GM23338 (cell line): ENCODE data around the gene HTT. TPM values are rescaled to one million over a fixed set of nuclear protein-coding genes. Genes with fewer than 3 reads are reported as not detected.

Experiments
- ATAC-seq: fragments of 200-7000 bp; cut with Tn5 transposase; 3 replicates; pipeline ENCODE4 v1.9.1; 2020
- DNase-seq: peaks from one replicate; pipeline ENCODE4 v3.0.0-alpha.2; 2015; ENCODE audit warnings: low spot score
- H2AFZ ChIP-seq: fragments of 200-600 bp; sonication (generic); 2 replicates; pipeline ENCODE4 v1.8.0; 2016; ENCODE audit warnings: antibody characterized with exemption, mild to moderate bottlenecking, moderate library complexity
- H3F3A ChIP-seq: fragments of 200-600 bp; sonication (generic); replicated peaks from 2 replicates; pipeline ENCODE4 v1.8.0; 2017; ENCODE audit warnings: antibody characterized with exemption, mixed run types, low read depth
- H3K27ac ChIP-seq: fragments of 200-600 bp; sonication (generic); 2 replicates; pipeline ENCODE4 v1.6.1; 2016; ENCODE audit warnings: low read depth
- H3K27me3 ChIP-seq: fragments of 200-600 bp; sonication (generic); 2 replicates; pipeline ENCODE4 v1.8.0; 2016; ENCODE audit warnings: mild to moderate bottlenecking, mixed run types, moderate library complexity; ENCODE audit not compliant: insufficient read depth
- H3K36me3 ChIP-seq: fragments of 200-600 bp; sonication (generic); 2 replicates; pipeline ENCODE4 v1.8.0; 2016; ENCODE audit warnings: mild to moderate bottlenecking; ENCODE audit not compliant: insufficient read depth
- H3K4me1 ChIP-seq: fragments of 200-600 bp; sonication (generic); 2 replicates; pipeline ENCODE4 v1.8.0; 2016; ENCODE audit warnings: mild to moderate bottlenecking, moderate library complexity; ENCODE audit not compliant: insufficient read depth
- H3K4me2 ChIP-seq: fragments of 200-600 bp; sonication (generic); 2 replicates; pipeline ENCODE4 v1.7.1; 2017; ENCODE audit warnings: mixed run types
- H3K4me3 ChIP-seq: fragments of 200-600 bp; sonication (generic); 2 replicates; pipeline ENCODE4 v1.6.1; 2016; ENCODE audit warnings: mixed run types
- H3K79me2 ChIP-seq: fragments of 200-600 bp; sonication (generic); replicated peaks from 2 replicates; pipeline ENCODE4 v1.8.0; 2017; ENCODE audit warnings: mild to moderate bottlenecking; ENCODE audit not compliant: insufficient read depth
- H3K9me2 ChIP-seq: fragments of 200-600 bp; sonication (generic); 2 replicates; pipeline ENCODE4 v1.8.0; 2017; ENCODE audit not compliant: insufficient read depth
- H4K20me1 ChIP-seq: fragments of 200-600 bp; sonication (generic); replicated peaks from 2 replicates; pipeline ENCODE4 v1.8.0; 2017; ENCODE audit warnings: mild to moderate bottlenecking; ENCODE audit not compliant: insufficient read depth
- H3K27ac Mint-ChIP-seq: 2 replicates; pipeline ENCODE4 v1.8.0; 2020; ENCODE audit warnings: inconsistent platforms, mild to moderate bottlenecking, moderate library complexity, mixed read lengths
- H3K27me3 Mint-ChIP-seq: 3 replicates; pipeline ENCODE4 v1.8.0; 2022; ENCODE audit warnings: low read depth, mild to moderate bottlenecking, moderate library complexity, mixed read lengths, inconsistent platforms; ENCODE audit not compliant: insufficient read depth, poor library complexity
- H3K36me3 Mint-ChIP-seq: 3 replicates; pipeline ENCODE4 v1.8.0; 2021; ENCODE audit warnings: low read depth, mild to moderate bottlenecking, inconsistent platforms, moderate library complexity, mixed read lengths
- H3K4me1 Mint-ChIP-seq: 3 replicates; pipeline ENCODE4 v1.8.0; 2020; ENCODE audit warnings: mild to moderate bottlenecking, inconsistent platforms, mixed read lengths
- H3K4me3 Mint-ChIP-seq: 3 replicates; pipeline ENCODE4 v1.8.0; 2021; ENCODE audit warnings: moderate library complexity, mild to moderate bottlenecking, inconsistent platforms, mixed read lengths
- H3K9me3 Mint-ChIP-seq: 3 replicates; pipeline ENCODE4 v1.8.0; 2020; ENCODE audit warnings: moderate library complexity, mild to moderate bottlenecking, inconsistent platforms, mixed read lengths
- CREB1 ChIP-seq: fragments of 250-450 bp; sonication (Bioruptor Pico); IDR thresholded peaks from 2 replicates; pipeline ENCODE4 v1.5.0; 2020; ENCODE audit warnings: low read depth, mild to moderate bottlenecking, moderate library complexity
- CTCF ChIP-seq, 2 experiments: fragments of 200-600 bp in 1 of 2; sonication (generic) in 1 of 2; conservative IDR thresholded peaks; 2 replicates each; pipeline versions ENCODE4 v1.5.1 to v1.6.1; 2016 to 2017; ENCODE audit warnings: antibody characterized with exemption in 2 of 2, low read depth in 2 of 2, mild to moderate bottlenecking in 2 of 2, moderate library complexity in 1 of 2
- EZH2 ChIP-seq: fragments of 200-600 bp; sonication (generic); IDR thresholded peaks from one replicate; pipeline ENCODE4 v1.8.0; 2017; ENCODE audit warnings: antibody characterized with exemption, mild to moderate bottlenecking, low read depth; ENCODE audit not compliant: unreplicated experiment
- EZH2phosphoT487 ChIP-seq: fragments of 200-600 bp; sonication (generic); IDR thresholded peaks from one replicate; pipeline ENCODE4 v1.8.1; 2018; ENCODE audit warnings: antibody characterized with exemption; ENCODE audit not compliant: unreplicated experiment
- NANOG ChIP-seq: IDR thresholded peaks from 2 replicates; pipeline ENCODE4 v1.6.1; 2016; ENCODE audit warnings: antibody characterized with exemption, borderline replicate concordance
- REST ChIP-seq: IDR thresholded peaks from one replicate; pipeline ENCODE4 v1.6.1; 2018; ENCODE audit warnings: antibody characterized with exemption; ENCODE audit not compliant: unreplicated experiment
- STAT1 ChIP-seq: IDR thresholded peaks from one replicate; pipeline ENCODE4 v1.6.1; 2016; ENCODE audit warnings: antibody characterized with exemption; ENCODE audit not compliant: unreplicated experiment
- ZNF331 ChIP-seq: fragments of 250-450 bp; sonication (Bioruptor Pico); IDR thresholded peaks from 2 replicates; pipeline ENCODE4 v1.5.0; 2020; ENCODE audit warnings: low read depth, mild to moderate bottlenecking, moderate library complexity
- ZNF462 ChIP-seq: fragments of 250-450 bp; sonication (Bioruptor Pico); IDR thresholded peaks from 2 replicates; pipeline ENCODE4 v1.5.0; 2020; ENCODE audit warnings: mild to moderate bottlenecking, moderate library complexity
- polyA plus RNA-seq: library from polyadenylated mRNA; unstranded; fragments of >200 nt; fragmentation: Nextera tagmentation; extraction: Ambion mirVana; gene quantifications from 2 replicates; pipeline ENCODE4 v1.2.1, GENCODE V29; 2016
- total RNA-seq: library from RNA; depleted of rRNA; stranded (reverse); fragments of >200 nt; shearing (Covaris generic); gene quantifications from 2 replicates; pipeline ENCODE4 v1.2.3, GENCODE V29; 2014

The HTT gene
- total and polyA plus RNA-seq, 2 experiments from 2014 or later: 26.6 to 67.7 TPM

GRCh38 chr4:3252831-3253641 is 178.6 kb downstream of the HTT start:
- Histone ChIP-seq H4K20me1 (no peaks in the 10 kb centered on the region), H3K4me3 (no peak overlapping the region), H3K27me3 (no peaks in the 10 kb centered on the region), H3K79me2 (no peaks in the 10 kb centered on the region), H3K4me2 (no peak overlapping the region), H3K4me1 (no peaks in the 10 kb centered on the region), H3K9me2 (no peaks in the 10 kb centered on the region), H3K27ac (no peak overlapping the region), H3K36me3 (no peaks in the 10 kb centered on the region), H2AFZ (no peak overlapping the region), H3F3A (no peaks in the 10 kb centered on the region)
- Mint-ChIP-seq H3K27ac (no peak overlapping the region), H3K27me3 (peaks cover 4% of the 10 kb centered on the region), H3K4me3 (no peak overlapping the region), H3K36me3 (no peaks in the 10 kb centered on the region; the same call in 2 of the 3 replicates), H3K9me3 (no peaks in the 10 kb centered on the region; the same call in 2 of the 3 replicates), H3K4me1 (peaks cover 6% of the 10 kb centered on the region; the same call in 2 of the 3 replicates)
- ATAC-seq: no peak
- no peak for TF ChIP-seq CREB1
- TF ChIP-seq ZNF462 (CRISPR knock-in tag): no peak
- DNase-seq: no peak

- Histone ChIP-seq H3K4me3 (no peak overlapping the region), H3K79me2 (no peaks in the 10 kb centered on the region), H3K4me2 (no peak overlapping the region), H3K9me2 (no peaks in the 10 kb centered on the region), H3K36me3 (no peaks in the 10 kb centered on the region), H2AFZ (no peak overlapping the region), H3F3A (no peaks in the 10 kb centered on the region), H3K4me1 (no peaks in the 10 kb centered on the region), H3K27ac (no peak overlapping the region), H3K27me3 (no peaks in the 10 kb centered on the region), H4K20me1 (no peaks in the 10 kb centered on the region)
- Mint-ChIP-seq H3K27me3 (peaks cover 4% of the 10 kb centered on the region), H3K9me3 (no peaks in the 10 kb centered on the region; the same call in 2 of the 3 replicates), H3K4me1 (peaks cover 6% of the 10 kb centered on the region), H3K4me3 (no peak overlapping the region), H3K36me3 (no peaks in the 10 kb centered on the region; the same call in 2 of the 3 replicates), H3K27ac (no peak overlapping the region)
- DNase-seq (no peak), ATAC-seq (no peak)
- TF ChIP-seq EZH2 (no peak), ZNF331 (CRISPR knock-in tag) (no peak), EZH2phosphoT487 (no peak), NANOG (no peak), STAT1 (no peak), REST (no peak), CTCF (conservative IDR thresholded peaks at IDR 0.05; ENCODE audit: low read depth in 2 of 2) (no peak)
Measured at GRCh38 chr4:3253808-3254207, 179.3 kb downstream of the HTT start.
